ENCODE data around the gene PSD4.

The PSD4 gene

DNA sequence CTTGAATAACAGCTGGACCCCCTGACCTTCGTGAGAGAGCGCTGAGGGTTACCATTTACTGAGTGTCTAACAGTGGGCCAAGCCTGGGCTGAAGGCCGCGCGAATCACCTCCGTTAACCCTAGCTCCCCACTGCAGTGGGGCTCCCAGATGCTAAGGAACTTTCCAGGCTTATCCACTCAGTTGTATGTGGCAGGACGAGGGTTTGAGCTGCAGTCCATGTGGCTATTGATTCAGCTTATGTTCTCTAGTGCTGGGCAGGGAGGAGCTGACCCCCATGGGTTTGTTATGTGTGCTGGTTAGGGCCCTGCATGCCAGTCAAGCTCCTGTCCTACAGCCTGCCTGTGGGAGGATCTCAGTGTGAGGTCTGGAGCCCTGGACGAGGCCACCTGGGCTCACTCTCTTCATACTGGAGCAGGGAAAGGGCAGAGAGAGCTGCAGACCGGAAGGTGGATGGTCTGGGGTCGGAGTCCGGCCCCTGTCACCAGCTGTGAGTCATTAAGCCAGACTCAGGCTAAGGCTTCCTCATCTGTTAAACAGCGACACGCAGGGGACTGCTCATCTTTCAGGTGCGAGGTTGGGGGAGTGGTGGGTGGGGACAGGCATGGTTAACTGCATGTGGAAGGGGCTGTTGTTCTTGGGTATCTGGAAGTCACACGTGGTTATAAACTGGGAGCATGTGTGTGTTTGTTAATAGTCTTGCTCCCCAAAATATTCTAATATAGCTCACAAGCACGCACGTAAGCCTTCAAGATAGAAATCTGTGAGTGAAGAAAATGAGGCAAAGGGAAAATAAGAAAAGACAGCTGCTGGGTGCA lies 6.6 kb downstream of the PSD4 start:
- H2BK120ac ChIP-seq (ENCODE audit: low read depth, low read length), result no peak overlapping the region
- no peak overlapping the region for H3K23ac ChIP-seq (ENCODE audit: low read length)
- H3K27ac ChIP-seq (ENCODE audit: low read depth, low read length), result no peak overlapping the region
- H3K79me1 ChIP-seq (ENCODE audit: low read length), result no peaks in the 10 kb centered on the region
- no peaks in the 10 kb centered on the region for H3K79me2 ChIP-seq (ENCODE audit: control insufficient read depth, insufficient read depth, low read length)
- no peak overlapping the region for H4K5ac ChIP-seq (ENCODE audit: low read length)
- H3K4ac ChIP-seq (ENCODE audit: low read depth, low read length), result no peak overlapping the region
- no peak overlapping the region for H2AK5ac ChIP-seq (ENCODE audit: low read length)
- no peaks in the 10 kb centered on the region for H3K4me1 ChIP-seq (ENCODE audit: control insufficient read depth, low read depth, low read length)
- no peak overlapping the region for H3K56ac ChIP-seq (ENCODE audit: low read length)
- H3K4me2 ChIP-seq (ENCODE audit: low read length), result no peak overlapping the region
- H3K4me3 ChIP-seq (ENCODE audit: low read length), result no peak overlapping the region
- no peak overlapping the region for H2BK5ac ChIP-seq (ENCODE audit: low read length)
- no peak overlapping the region for H2BK15ac ChIP-seq (replicated peaks; ENCODE audit: low read depth)
- no peaks in the 10 kb centered on the region for H3K36me3 ChIP-seq (ENCODE audit: control insufficient read depth, insufficient read depth, low read length)
- H3K27me3 ChIP-seq (ENCODE audit: insufficient read depth, low read length, poor library complexity), result no peaks in the 10 kb centered on the region
- H3K9ac ChIP-seq (ENCODE audit: low read length), result no peak overlapping the region
- H4K8ac ChIP-seq (ENCODE audit: low read depth, low read length), result no peak overlapping the region
- no peak overlapping the region for H3K18ac ChIP-seq (ENCODE audit: low read length)
- DNase-seq, result no peak
- WGBS (ENCODE audit: extremely low coverage, insufficient coverage, low lambda C conversion rate), result no CpG with 5 or more reads among the region's 17 CpGs

DNA sequence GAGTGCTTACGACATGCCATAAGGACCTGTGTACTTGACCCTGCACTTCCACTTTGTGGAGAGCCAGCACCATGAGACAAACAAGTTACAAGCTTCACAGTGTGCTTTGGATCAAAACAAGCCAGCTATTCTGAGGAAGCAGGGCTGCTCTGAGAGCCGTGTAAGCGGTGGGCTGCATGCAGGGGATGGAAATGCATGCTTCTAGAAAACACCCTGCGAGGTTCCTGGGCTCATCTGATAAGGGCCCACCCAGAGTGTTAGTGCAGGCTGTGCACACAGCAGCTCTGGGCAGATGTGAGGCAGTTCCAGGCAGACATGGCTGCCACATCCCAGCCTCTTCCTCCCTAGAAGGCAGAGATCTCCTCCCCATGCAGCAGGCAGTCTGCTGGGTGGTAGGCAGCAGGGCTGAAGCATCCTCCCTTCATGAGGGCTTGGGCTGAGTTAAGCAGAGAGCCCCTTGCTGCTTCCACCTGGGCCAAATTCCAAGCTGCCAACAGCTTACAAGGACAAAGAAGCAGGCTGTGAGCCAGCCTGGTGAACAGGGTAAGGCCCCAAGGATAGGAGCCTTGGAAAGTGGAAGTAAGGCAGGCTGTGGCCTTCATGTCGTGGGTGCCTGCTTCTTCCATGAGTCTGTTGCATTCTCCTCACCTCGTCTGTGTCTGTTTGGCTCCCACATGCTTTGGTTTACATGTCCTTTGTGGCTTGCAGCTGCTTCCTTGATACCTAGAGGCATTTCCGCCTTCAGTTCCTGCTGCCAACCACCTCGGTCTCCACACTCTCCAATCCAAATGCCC lies 7.7 kb downstream of the PSD4 start:
- Histone ChIP-seq H3K27me3 (ENCODE audit: insufficient read depth, low read length, poor library complexity) (no peaks in the 10 kb centered on the region), H2BK15ac (replicated peaks; ENCODE audit: low read depth) (no peak overlapping the region), H3K79me2 (ENCODE audit: control insufficient read depth, insufficient read depth, low read length) (no peaks in the 10 kb centered on the region), H3K18ac (ENCODE audit: low read length) (no peak overlapping the region), H3K9ac (ENCODE audit: low read length) (no peak overlapping the region), H4K5ac (ENCODE audit: low read length) (no peak overlapping the region), H3K4me1 (ENCODE audit: control insufficient read depth, low read depth, low read length) (no peaks in the 10 kb centered on the region), H3K36me3 (ENCODE audit: control insufficient read depth, insufficient read depth, low read length) (no peaks in the 10 kb centered on the region), H3K4ac (ENCODE audit: low read depth, low read length) (no peak overlapping the region), H3K23ac (ENCODE audit: low read length) (no peak overlapping the region), H3K27ac (ENCODE audit: low read depth, low read length) (no peak overlapping the region), H2BK5ac (ENCODE audit: low read length) (no peak overlapping the region), H3K4me2 (ENCODE audit: low read length) (no peak overlapping the region), H2AK5ac (ENCODE audit: low read length) (no peak overlapping the region), H2BK120ac (ENCODE audit: low read depth, low read length) (no peak overlapping the region), H3K4me3 (ENCODE audit: low read length) (no peak overlapping the region), H3K56ac (ENCODE audit: low read length) (no peak overlapping the region), H4K8ac (ENCODE audit: low read depth, low read length) (no peak overlapping the region), H3K79me1 (ENCODE audit: low read length) (no peaks in the 10 kb centered on the region)
- DNase-seq, result no peak
- WGBS (ENCODE audit: extremely low coverage, insufficient coverage, low lambda C conversion rate), result no CpG with 5 or more reads among the region's 8 CpGs

DNA sequence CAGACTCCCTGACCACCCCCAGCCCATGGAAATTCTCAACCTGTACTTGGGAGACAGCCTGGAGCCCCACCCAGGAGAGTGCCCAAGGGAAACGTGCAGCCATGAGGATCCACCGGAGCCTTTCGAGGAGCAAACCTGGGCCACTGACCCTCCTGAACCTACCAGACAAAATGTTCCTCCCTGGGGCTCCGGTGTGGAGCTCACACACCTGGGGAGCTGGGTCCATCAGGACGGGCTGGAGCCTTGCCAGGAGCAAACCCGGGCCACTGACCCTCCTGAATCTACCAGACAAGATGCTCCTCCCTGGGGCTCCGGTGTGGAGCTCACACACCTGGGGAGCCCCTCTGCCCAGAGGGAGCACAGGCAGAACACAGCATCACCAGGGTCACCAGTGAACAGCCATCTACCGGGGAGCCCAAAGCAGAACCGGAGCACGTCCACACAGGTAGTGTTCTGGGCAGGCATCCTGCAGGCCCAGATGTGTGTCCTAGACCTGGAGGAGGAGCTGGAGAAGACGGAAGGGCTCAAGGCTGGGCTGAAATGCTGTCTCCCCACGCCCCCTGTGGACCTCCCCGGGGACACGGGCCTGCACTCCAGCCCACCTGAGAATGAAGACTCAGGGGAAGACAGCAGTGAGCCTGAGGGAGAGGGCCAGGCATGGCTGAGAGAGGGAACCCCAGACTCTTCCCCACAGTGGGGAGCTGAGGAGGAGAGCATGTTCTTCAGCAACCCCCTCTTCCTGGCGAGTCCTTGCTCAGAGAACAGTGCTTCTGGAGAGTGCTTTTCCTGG lies 8.9 kb downstream of the PSD4 start:
- Histone ChIP-seq H3K56ac (ENCODE audit: low read length) (no peak overlapping the region), H3K9ac (ENCODE audit: low read length) (no peak overlapping the region), H2BK5ac (ENCODE audit: low read length) (no peak overlapping the region), H4K5ac (ENCODE audit: low read length) (no peak overlapping the region), H3K27ac (ENCODE audit: low read depth, low read length) (no peak overlapping the region), H3K4me3 (ENCODE audit: low read length) (no peak overlapping the region), H3K79me2 (ENCODE audit: control insufficient read depth, insufficient read depth, low read length) (no peaks in the 10 kb centered on the region), H2AK5ac (ENCODE audit: low read length) (no peak overlapping the region), H3K4me1 (ENCODE audit: control insufficient read depth, low read depth, low read length) (no peaks in the 10 kb centered on the region), H2BK120ac (ENCODE audit: low read depth, low read length) (no peak overlapping the region), H3K4me2 (ENCODE audit: low read length) (no peak overlapping the region), H3K23ac (ENCODE audit: low read length) (no peak overlapping the region), H4K8ac (ENCODE audit: low read depth, low read length) (no peak overlapping the region), H2BK15ac (replicated peaks; ENCODE audit: low read depth) (no peak overlapping the region), H3K18ac (ENCODE audit: low read length) (no peak overlapping the region), H3K4ac (ENCODE audit: low read depth, low read length) (no peak overlapping the region), H3K79me1 (ENCODE audit: low read length) (no peaks in the 10 kb centered on the region), H3K36me3 (ENCODE audit: control insufficient read depth, insufficient read depth, low read length) (no peaks in the 10 kb centered on the region), H3K27me3 (ENCODE audit: insufficient read depth, low read length, poor library complexity) (no peaks in the 10 kb centered on the region)
- whole genome bisulfite sequencing (ENCODE audit: extremely low coverage, insufficient coverage, low lambda C conversion rate), result no CpG with 5 or more reads among the region's 15 CpGs
- DNase-seq, result no peak

DNA sequence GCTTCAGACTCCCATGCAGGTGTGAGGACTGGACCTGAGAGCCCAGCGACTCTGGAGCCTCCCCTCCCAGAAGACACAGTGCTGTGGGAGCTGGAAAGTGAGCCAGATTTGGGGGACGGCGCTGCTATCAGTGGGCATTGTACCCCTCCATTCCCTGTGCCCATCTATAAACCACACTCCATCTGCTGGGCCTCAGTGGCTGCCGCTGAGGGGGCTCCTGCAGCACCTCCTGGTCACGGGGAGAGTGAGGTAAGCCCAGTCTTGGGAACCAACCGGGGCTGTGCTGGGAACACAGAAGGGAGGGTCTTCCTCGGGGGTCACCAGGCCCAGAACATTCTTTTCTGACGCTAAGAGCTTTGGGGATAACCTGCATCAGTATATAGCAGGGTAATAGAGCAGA lies 9.5 kb downstream of the PSD4 start:
- no peak overlapping the region for H4K8ac ChIP-seq (ENCODE audit: low read depth, low read length)
- H3K23ac ChIP-seq (ENCODE audit: low read length), result no peak overlapping the region
- H3K4ac ChIP-seq (ENCODE audit: low read depth, low read length), result no peak overlapping the region
- no peak overlapping the region for H3K18ac ChIP-seq (ENCODE audit: low read length)
- H4K5ac ChIP-seq (ENCODE audit: low read length), result no peak overlapping the region
- H3K4me3 ChIP-seq (ENCODE audit: low read length), result no peak overlapping the region
- DNase-seq, result no peak
- H3K27me3 ChIP-seq (ENCODE audit: insufficient read depth, low read length, poor library complexity), result no peaks in the 10 kb centered on the region
- no peaks in the 10 kb centered on the region for H3K36me3 ChIP-seq (ENCODE audit: control insufficient read depth, insufficient read depth, low read length)
- H3K27ac ChIP-seq (ENCODE audit: low read depth, low read length), result no peak overlapping the region
- no peak overlapping the region for H2BK120ac ChIP-seq (ENCODE audit: low read depth, low read length)
- no peak overlapping the region for H3K4me2 ChIP-seq (ENCODE audit: low read length)
- no peak overlapping the region for H3K56ac ChIP-seq (ENCODE audit: low read length)
- no peaks in the 10 kb centered on the region for H3K79me1 ChIP-seq (ENCODE audit: low read length)
- no peak overlapping the region for H2BK15ac ChIP-seq (replicated peaks; ENCODE audit: low read depth)
- no peak overlapping the region for H2AK5ac ChIP-seq (ENCODE audit: low read length)
- H2BK5ac ChIP-seq (ENCODE audit: low read length), result no peak overlapping the region
- H3K79me2 ChIP-seq (ENCODE audit: control insufficient read depth, insufficient read depth, low read length), result no peaks in the 10 kb centered on the region
- no peak overlapping the region for H3K9ac ChIP-seq (ENCODE audit: low read length)
- WGBS (ENCODE audit: extremely low coverage, insufficient coverage, low lambda C conversion rate), result no CpG with 5 or more reads among the region's 8 CpGs
- H3K4me1 ChIP-seq (ENCODE audit: control insufficient read depth, low read depth, low read length), result no peaks in the 10 kb centered on the region

DNA sequence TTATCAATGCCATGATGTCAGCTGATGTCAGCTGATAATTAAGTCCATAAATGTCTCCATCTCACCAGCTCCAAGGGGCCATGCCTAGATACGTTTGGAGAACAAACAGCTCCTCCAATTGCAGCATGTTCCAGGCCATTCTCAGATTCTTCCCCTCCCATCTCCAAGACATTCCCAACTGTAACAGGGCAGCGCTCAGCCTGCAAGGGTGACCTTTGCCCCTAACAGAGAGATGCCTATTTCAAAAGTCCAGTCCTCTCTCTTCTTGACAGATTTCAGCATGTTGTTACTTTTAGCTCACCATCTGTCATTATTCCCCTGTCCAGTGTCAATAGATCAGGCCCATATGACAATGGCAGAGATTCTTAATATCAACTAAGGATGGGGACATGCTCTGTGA lies 9.9 kb downstream of the PSD4 start:
- no peak overlapping the region for H3K4ac ChIP-seq (ENCODE audit: low read depth, low read length)
- H3K27me3 ChIP-seq (ENCODE audit: insufficient read depth, low read length, poor library complexity), result no peaks in the 10 kb centered on the region
- DNase-seq, result no peak
- H2BK5ac ChIP-seq (ENCODE audit: low read length), result no peak overlapping the region
- H3K23ac ChIP-seq (ENCODE audit: low read length), result no peak overlapping the region
- no peak overlapping the region for H4K5ac ChIP-seq (ENCODE audit: low read length)
- H2BK120ac ChIP-seq (ENCODE audit: low read depth, low read length), result no peak overlapping the region
- WGBS (ENCODE audit: extremely low coverage, insufficient coverage, low lambda C conversion rate), result no CpG with 5 or more reads among the region's 2 CpGs
- no peak overlapping the region for H3K27ac ChIP-seq (ENCODE audit: low read depth, low read length)
- H3K36me3 ChIP-seq (ENCODE audit: control insufficient read depth, insufficient read depth, low read length), result no peaks in the 10 kb centered on the region
- no peaks in the 10 kb centered on the region for H3K79me2 ChIP-seq (ENCODE audit: control insufficient read depth, insufficient read depth, low read length)
- H3K9ac ChIP-seq (ENCODE audit: low read length), result no peak overlapping the region
- H3K79me1 ChIP-seq (ENCODE audit: low read length), result no peaks in the 10 kb centered on the region
- H3K4me2 ChIP-seq (ENCODE audit: low read length), result no peak overlapping the region
- no peaks in the 10 kb centered on the region for H3K4me1 ChIP-seq (ENCODE audit: control insufficient read depth, low read depth, low read length)
- no peak overlapping the region for H3K4me3 ChIP-seq (ENCODE audit: low read length)
- H3K56ac ChIP-seq (ENCODE audit: low read length), result no peak overlapping the region
- H3K18ac ChIP-seq (ENCODE audit: low read length), result no peak overlapping the region
- H2BK15ac ChIP-seq (replicated peaks; ENCODE audit: low read depth), result no peak overlapping the region
- no peak overlapping the region for H2AK5ac ChIP-seq (ENCODE audit: low read length)
- no peak overlapping the region for H4K8ac ChIP-seq (ENCODE audit: low read depth, low read length)
